A673 (cell line): ENCODE measurements around the gene GPR39.

Experiments
- CTCF ChIP-seq: fragments of 300-800, 200-600 bp; sonication (generic); conservative IDR thresholded peaks from 2 replicates; pipeline ENCODE4 v1.5.1; 2017; ENCODE audit warnings: low read depth, mild to moderate bottlenecking, antibody characterized with exemption, low read length, moderate library complexity, mixed read lengths
- EZH2 ChIP-seq: fragments of 200-600 bp; sonication (generic); IDR thresholded peaks from 2 replicates; pipeline ENCODE4 v1.6.1; 2017; ENCODE audit warnings: borderline replicate concordance, low read depth, mild to moderate bottlenecking, mixed read lengths, antibody characterized with exemption, low read length; ENCODE audit not compliant: poor library complexity, severe bottlenecking

DNA sequence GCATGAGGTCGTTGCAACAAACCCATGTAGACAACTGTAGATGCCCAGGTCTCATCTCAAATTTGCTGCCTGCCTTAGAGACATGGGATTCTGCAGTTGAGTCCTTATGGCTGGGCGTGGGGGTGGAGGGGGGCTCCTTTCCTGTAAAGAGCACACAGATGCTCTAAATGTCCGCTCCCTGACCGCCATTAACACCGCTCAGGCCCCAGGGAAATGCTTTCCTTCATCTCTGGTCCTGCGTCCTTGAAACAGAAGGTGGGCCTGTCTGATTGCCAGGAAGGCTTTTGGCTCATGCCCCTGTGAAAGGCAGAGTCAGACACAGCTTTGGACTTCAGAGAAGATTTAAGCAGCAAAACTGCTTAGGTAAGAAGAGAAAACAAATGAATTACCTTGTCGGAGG is 25.7 kb downstream of the GPR39 start:
- TF ChIP-seq CTCF: no peak
- no peak for TF ChIP-seq EZH2
